Transverse colon (tissue), 4 donors: Measurements from ENCODE around the gene TAF4.

Experiments used
- EP300 ChIP-seq: sonication (generic); formaldehyde crosslinking; IDR thresholded peaks from one replicate; pipeline ENCODE4 v1.6.1; 2017; ENCODE audit warnings: antibody characterized with exemption, low read depth
- POLR2A ChIP-seq: fragments of 450-650 bp; IDR thresholded peaks from one replicate; pipeline ENCODE4 v1.6.1; 2016; ENCODE audit warnings: antibody characterized with exemption, mild to moderate bottlenecking, moderate library complexity
- POLR2AphosphoS5 ChIP-seq, 3 donors: sonication (generic); formaldehyde crosslinking; IDR thresholded peaks; one replicate each; pipeline ENCODE4 v1.6.1; 2016; ENCODE audit warnings: antibody characterized with exemption in 3 of 3
- TF ChIP-seq, protein P1 (sequence below), 5 experiments: fragments of 200-600 bp in 3 of 5; fragments of 450-650 bp in 2 of 5; sonication (generic) in 3 of 5; IDR thresholded peaks; 1 replicate in 2 of 5; 2 replicates in 3 of 5; pipeline ENCODE4 v1.5.1; 2016 to 2017; ENCODE audit warnings: antibody characterized with exemption in 5 of 5, inconsistent platforms in 3 of 5, mild to moderate bottlenecking in 2 of 5, moderate library complexity in 1 of 5

DNA sequence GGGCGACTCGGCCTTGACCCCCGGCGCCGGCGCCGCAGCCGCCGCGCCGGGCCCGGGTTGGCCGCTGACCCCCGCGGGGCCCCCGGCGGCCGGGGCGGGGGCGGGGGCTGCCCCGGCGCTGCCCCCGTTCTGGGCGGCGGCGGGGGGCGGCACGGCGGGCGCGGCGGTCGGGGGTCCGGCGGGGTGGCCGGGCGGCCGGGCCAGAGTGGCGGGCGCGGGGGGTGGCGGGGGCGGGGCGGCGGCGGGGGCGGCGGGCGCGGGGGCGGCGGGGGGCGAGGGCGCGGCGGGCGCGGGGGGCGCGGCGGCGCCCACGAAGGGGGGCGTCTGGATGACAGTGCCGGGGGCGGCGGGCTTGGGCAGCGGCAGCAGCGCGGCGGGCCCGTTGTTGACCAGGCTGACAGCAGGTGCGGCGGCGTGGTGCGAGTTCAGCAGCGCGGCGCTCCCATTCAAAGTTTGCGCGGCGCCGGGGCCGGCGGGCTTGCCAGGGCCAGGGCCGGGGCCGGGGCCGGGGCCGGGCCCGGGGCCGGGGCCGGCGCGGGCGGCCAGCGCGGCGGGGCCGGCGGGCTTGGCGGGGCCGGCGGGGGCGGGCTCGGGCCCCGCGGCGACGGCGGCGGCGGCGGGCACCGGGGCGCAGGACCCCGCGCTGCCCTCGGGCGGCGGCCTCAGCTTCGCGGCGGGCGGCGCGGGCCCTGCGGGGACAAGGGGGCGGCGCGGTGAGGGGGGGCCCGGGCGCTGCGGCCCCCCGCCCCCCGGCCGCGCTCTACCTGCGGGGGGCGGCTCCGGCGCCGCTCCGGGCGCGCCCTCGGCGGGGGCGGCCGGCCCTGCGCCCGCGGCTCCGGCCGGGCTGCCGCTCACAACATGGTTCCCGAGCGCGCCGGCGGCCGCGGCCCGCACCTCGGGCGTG is 659 bp downstream of the TAF4 start:
- TF ChIP-seq, protein P1, sequence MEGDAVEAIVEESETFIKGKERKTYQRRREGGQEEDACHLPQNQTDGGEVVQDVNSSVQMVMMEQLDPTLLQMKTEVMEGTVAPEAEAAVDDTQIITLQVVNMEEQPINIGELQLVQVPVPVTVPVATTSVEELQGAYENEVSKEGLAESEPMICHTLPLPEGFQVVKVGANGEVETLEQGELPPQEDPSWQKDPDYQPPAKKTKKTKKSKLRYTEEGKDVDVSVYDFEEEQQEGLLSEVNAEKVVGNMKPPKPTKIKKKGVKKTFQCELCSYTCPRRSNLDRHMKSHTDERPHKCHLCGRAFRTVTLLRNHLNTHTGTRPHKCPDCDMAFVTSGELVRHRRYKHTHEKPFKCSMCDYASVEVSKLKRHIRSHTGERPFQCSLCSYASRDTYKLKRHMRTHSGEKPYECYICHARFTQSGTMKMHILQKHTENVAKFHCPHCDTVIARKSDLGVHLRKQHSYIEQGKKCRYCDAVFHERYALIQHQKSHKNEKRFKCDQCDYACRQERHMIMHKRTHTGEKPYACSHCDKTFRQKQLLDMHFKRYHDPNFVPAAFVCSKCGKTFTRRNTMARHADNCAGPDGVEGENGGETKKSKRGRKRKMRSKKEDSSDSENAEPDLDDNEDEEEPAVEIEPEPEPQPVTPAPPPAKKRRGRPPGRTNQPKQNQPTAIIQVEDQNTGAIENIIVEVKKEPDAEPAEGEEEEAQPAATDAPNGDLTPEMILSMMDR (IDR thresholded peaks at IDR 0.05): no peak
- no peak for TF ChIP-seq POLR2AphosphoS5 (IDR thresholded peaks at IDR 0.05)
- TF ChIP-seq EP300: no peak
- TF ChIP-seq POLR2A: no peak
